ENCODE results near the gene DNHD1. TPM values are rescaled to one million over a fixed set of nuclear protein-coding genes. Genes with fewer than 3 reads are reported as not detected.

DNHD1 gene
- total and polyA plus RNA-seq, 2 of the 8 experiments (the other 6 are each of a cell fraction or from before 2014, with no cell fraction given), result 5.0 to 6.8 TPM

- 87% methylated on average over 5 of the region's 5 CpGs; no CpG with 5 or more reads in 1 of the 2 experiments for WGBS, 2 experiments (ENCODE audit: extremely low coverage in 1 of 2, insufficient coverage in 1 of 2, insufficient read length in 1 of 2, insufficient replicate concordance in 2 of 2, low coverage in 1 of 2, low lambda C conversion rate in 2 of 2, missing lambda C conversion rate in 1 of 2)
- Histone ChIP-seq H3K27ac (ENCODE audit: low read depth, low read length) (no peak overlapping the region), H4K5ac (ENCODE audit: insufficient read length, low read depth, low read length) (no peak overlapping the region), H3K4me3 (ENCODE audit: extremely low read depth in 1 of 4, insufficient read depth in 2 of 4, low read depth in 3 of 4, low read length in 4 of 4) (no peak overlapping the region), H3K4me2 (ENCODE audit: insufficient read depth in 1 of 2, low read depth in 2 of 2, low read length in 2 of 2) (no peak overlapping the region), H2AK5ac (ENCODE audit: low read depth, low read length) (no peak overlapping the region), H2BK12ac (ENCODE audit: low read depth, low read length) (no peak overlapping the region), H3K36me3 (ENCODE audit: control insufficient read depth in 2 of 4, insufficient read depth in 4 of 4, low read length in 3 of 4) (peaks cover 3 to 22% (median 9%) of the 10 kb centered on the region in 4 experiments; a peak in 7 of 8 replicates), H2BK15ac (ENCODE audit: low read length) (no peak overlapping the region), H3K23me2 (ENCODE audit: low read depth, low read length) (no peaks in the 10 kb centered on the region; the same call in 1 of the 2 replicates), H2BK5ac (ENCODE audit: low read depth, low read length) (no peak overlapping the region), H3K56ac (replicated peaks; ENCODE audit: insufficient read length, low read depth, low read length) (no peak overlapping the region), H3K4me1 (replicated peaks in 1 of 4; ENCODE audit: control insufficient read depth in 3 of 4, insufficient read depth in 4 of 4, low read length in 3 of 4) (no peaks in the 10 kb centered on the region), H3K79me2 (ENCODE audit: control insufficient read depth in 1 of 2, insufficient read depth in 2 of 2, low read length in 2 of 2) (no peaks in the 10 kb centered on the region), H2BK120ac (replicated peaks; ENCODE audit: low read depth, low read length) (no peak overlapping the region), H4K8ac (ENCODE audit: extremely low read depth, insufficient read depth, low read length) (no peak overlapping the region), H3K79me1 (ENCODE audit: low read depth, low read length) (no peaks in the 10 kb centered on the region; the same call in none of the 2 replicates), H3K18ac (ENCODE audit: extremely low read depth, low read length) (no peak overlapping the region), H2AFZ (ENCODE audit: low read length) (no peak overlapping the region), H3K4ac (replicated peaks; ENCODE audit: insufficient read length, low read depth, low read length) (no peak overlapping the region), H3K9ac (replicated peaks in 1 of 4; ENCODE audit: extremely low read depth in 1 of 4, low read depth in 3 of 4, low read length in 3 of 4) (no peak overlapping the region), H3K14ac (ENCODE audit: insufficient read length) (no peak overlapping the region), H4K20me1 (replicated peaks in 1 of 2; ENCODE audit: control insufficient read depth in 1 of 2, insufficient read depth in 2 of 2, low read length in 2 of 2) (peaks cover 0 to 10% of the 10 kb centered on the region in 2 experiments), H3K23ac (ENCODE audit: insufficient read length) (no peak overlapping the region), H3K27me3 (replicated peaks in 1 of 4; ENCODE audit: control insufficient read depth in 3 of 4, extremely low read depth in 1 of 4, insufficient read depth in 3 of 4, low read length in 3 of 4) (no peaks in the 10 kb centered on the region), H2BK20ac (ENCODE audit: low read length) (no peak overlapping the region), H4K91ac (replicated peaks; ENCODE audit: insufficient read length, low read length) (no peak overlapping the region), H3K9me3 (ENCODE audit: insufficient read depth in 2 of 2, low read depth in 1 of 2, low read length in 1 of 2) (no peaks in the 10 kb centered on the region)
- ChIA-PET POLR2A (ENCODE audit: partially characterized antibody) (interaction anchor here (0.8 to 4.8 kb wide), 4 partner anchors 8 to 57 kb away, joined by 3 to 20 read pairs (median 4); partner anchors contain the start of gene TAF10), CTCF (ENCODE audit: partially characterized antibody) (interaction anchor here (0.6 to 3.8 kb wide), 12 partner anchors 9 to 217 kb away, joined by 3 to 13 read pairs (median 3); partner anchors contain the start of gene TPP1)
- FAIRE-seq, result no peak
- peak in 1 of 2 experiments; percentile 16 for DNase-seq (ENCODE audit: low read depth in 1 of 2, low spot score in 2 of 2)
- TF ChIP-seq TEAD4 (IDR thresholded peaks at IDR 0.05; ENCODE audit: low read depth, low read length) (no peak), SIX5 (IDR thresholded peaks at IDR 0.05; ENCODE audit: low read depth, low read length) (no peak), ZNF274 (IDR thresholded peaks at IDR 0.05; ENCODE audit: borderline replicate concordance, extremely low read depth, low read length) (no peak), RNF2 (IDR thresholded peaks at IDR 0.05; ENCODE audit: borderline replicate concordance, low read depth, low read length, missing control alignments, poor library complexity, severe bottlenecking) (no peak)
Measured at GRCh38 chr11:6596239-6596877, 99.3 kb downstream of the DNHD1 start.

All from H1 (cell line).